NAMALWA (cell line): ENCODE data around the gene BCAS1.

Experiments
- DNase-seq: peaks from one replicate; pipeline ENCODE4 v3.0.0-alpha.2; 2015; ENCODE audit warnings: low spot score

BCAS1 gene

GRCh38 chr20:54078296-54078984 is 8.0 kb upstream of the BCAS1 start:
- peak; percentile 24 for DNase-seq

GRCh38 chr20:54076259-54076658 is 5.9 kb upstream of the BCAS1 start:
- DNase-seq = no peak

GRCh38 chr20:54075322-54075721 is 4.9 kb upstream of the BCAS1 start:
- DNase-seq = no peak

- no peak for DNase-seq
These were observed 4.1 kb upstream of the BCAS1 start for GRCh38 chr20:54074511-54074910.

- no peak for DNase-seq
These were observed 2.9 kb upstream of the BCAS1 start for GRCh38 chr20:54073288-54073687.

GRCh38 chr20:54069501-54069971 is 858 bp downstream of the BCAS1 start:
- DNase-seq = no peak

- DNase-seq = no peak
These were observed 1.4 kb downstream of the BCAS1 start for GRCh38 chr20:54068966-54069365.

- DNase-seq = no peak
These were observed 1.9 kb downstream of the BCAS1 start for GRCh38 chr20:54068495-54068894.

- no peak for DNase-seq
These were observed 2.7 kb downstream of the BCAS1 start for GRCh38 chr20:54067606-54068174.

GRCh38 chr20:54065601-54066038 is 4.8 kb downstream of the BCAS1 start:
- no peak for DNase-seq

- DNase-seq = no peak
These were observed 5.5 kb downstream of the BCAS1 start for GRCh38 chr20:54064939-54065338.

GRCh38 chr20:54063992-54064676 is 6.3 kb downstream of the BCAS1 start:
- DNase-seq = no peak

- DNase-seq = no peak
These were observed 6.8 kb downstream of the BCAS1 start for GRCh38 chr20:54063580-54063979.

GRCh38 chr20:54062812-54063280 is 7.5 kb downstream of the BCAS1 start:
- peak; percentile 61 for DNase-seq

- DNase-seq = no peak
These were observed 9.1 kb downstream of the BCAS1 start for GRCh38 chr20:54061101-54061881.

- DNase-seq = no peak
These were observed 10.6 kb downstream of the BCAS1 start for GRCh38 chr20:54059691-54060364.

- DNase-seq = no peak
These were observed 11.8 kb downstream of the BCAS1 start for GRCh38 chr20:54058420-54059139.

GRCh38 chr20:54056762-54057639 is 13.4 kb downstream of the BCAS1 start:
- DNase-seq = peak; percentile 32

- no peak for DNase-seq
These were observed 15.9 kb downstream of the BCAS1 start for GRCh38 chr20:54054516-54054915.

GRCh38 chr20:54051068-54051467 is 19.3 kb downstream of the BCAS1 start:
- no peak for DNase-seq
